AG08396 (cell line): ENCODE measurements around the gene VWC2L.
A peak's percentile ranks its signal among the peaks of the same experiment; 100 is the strongest.

Source experiments
- DNase-seq: peaks from one replicate; pipeline ENCODE4 v3.0.0; 2012; ENCODE audit warnings: low spot score, mixed read lengths

The VWC2L gene

DNA sequence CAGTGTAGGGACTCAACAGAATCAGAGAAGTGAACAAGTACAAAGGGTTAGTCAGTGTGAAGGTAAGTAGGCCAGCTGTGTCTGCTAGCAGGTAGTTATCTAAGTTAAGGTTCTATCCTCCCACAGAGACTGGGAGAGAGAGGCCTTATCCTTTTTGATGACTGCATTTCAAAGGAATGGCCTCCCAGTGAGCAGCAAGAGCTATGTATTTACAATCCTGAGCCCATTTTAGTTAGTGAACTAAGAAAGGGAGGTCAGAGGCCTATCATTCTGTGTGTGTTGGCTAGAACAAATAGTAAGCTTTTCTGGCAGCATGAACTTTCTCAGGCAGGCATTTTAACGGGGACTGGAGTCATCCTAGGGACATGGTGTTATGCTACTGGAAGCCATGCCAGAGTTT lies 182.9 kb downstream of the VWC2L start:
- peak; percentile 30 for DNase-seq

DNA sequence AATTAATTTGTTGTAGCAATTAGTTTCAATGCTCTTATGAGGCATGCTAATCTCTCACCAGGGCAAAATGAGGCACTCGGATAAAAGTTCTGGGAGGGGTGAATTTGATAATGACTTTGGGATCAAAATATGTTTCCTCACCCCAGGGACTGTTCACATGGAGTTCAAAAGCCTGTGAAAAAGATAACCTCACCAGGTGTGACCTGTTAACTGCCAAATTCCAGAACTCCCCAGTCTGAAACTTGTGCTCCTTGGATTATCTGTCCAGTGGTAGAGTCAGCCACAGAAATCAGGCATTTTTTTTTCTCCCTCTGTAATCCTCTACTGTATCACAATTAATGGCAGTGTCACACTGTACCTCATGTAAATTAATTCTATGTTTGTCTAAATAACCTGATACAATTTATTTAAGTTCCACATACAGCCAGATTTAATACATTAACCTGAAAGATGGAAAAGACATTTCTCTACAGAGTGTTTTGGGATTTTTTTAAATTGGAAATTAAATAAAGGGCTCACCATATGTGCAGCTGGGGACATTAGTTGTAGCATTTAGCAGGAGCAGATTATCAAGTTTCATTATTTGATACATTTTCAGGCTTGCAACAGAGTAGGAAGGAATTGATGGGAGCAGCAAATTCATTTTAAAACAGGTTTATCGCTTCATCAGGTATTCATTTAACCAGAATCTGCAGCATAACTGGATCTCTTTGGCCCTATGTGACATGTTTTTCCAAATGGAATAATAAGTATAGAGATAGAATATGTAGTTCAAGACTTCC lies 191.2 kb downstream of the VWC2L start:
- DNase-seq = no peak

DNA sequence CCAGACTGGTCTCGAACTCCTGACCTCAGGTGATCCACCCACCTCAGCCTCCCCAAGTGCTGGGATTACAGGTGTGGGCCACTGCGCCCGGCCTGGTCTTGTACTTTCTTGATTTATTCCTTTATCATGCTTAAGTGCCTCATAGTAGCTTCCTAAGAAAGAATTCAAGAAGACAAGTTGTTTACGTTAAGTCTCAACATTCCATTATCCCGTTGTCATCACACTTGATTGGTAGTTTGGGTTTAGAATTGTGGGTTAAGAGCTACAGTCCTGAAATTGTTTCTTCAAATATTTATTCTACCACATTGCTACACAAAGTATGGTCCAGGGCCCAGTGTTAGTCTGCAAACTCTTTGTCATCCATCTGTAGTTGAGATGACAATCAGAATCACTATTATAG lies 194.0 kb downstream of the VWC2L start:
- peak; percentile 28 for DNase-seq

DNA sequence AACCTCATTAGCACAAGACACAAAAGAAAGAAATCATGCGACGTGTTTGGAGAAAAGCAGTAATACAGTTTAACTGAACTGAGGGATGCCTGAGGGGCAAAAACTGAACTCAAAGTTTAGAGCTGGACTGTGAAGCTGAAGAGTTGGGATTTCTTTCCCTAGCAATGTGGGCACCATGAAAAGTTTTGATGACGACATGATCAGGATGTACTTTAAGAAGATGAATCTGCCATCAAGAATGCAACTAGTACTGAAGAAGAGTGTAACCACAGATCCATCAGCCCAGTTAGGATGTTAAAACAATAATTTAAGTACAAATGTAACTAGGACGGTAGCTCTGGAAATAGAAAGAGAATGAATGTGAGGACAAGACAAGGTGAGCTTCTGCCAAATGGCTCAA lies 196.2 kb downstream of the VWC2L start:
- no peak for DNase-seq

DNA sequence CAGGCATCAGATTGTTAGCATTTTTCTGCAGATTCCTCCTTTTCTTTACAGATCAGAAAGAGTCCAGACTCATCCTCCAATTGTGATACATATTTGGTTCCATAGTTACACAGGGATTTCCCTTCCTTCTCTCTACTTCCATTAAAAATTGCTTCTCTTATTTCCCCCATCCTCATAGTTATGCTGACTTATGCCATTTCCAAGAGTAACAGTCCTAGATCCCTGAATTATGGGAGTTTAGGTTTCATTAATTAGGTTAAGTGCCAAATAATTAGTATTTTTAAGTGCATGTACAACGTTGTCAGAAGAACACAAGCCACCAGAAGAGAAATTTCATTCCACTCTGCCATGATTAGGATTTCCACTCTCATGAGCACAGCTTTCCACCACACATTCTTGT lies 200.2 kb downstream of the VWC2L start:
- no peak for DNase-seq

DNA sequence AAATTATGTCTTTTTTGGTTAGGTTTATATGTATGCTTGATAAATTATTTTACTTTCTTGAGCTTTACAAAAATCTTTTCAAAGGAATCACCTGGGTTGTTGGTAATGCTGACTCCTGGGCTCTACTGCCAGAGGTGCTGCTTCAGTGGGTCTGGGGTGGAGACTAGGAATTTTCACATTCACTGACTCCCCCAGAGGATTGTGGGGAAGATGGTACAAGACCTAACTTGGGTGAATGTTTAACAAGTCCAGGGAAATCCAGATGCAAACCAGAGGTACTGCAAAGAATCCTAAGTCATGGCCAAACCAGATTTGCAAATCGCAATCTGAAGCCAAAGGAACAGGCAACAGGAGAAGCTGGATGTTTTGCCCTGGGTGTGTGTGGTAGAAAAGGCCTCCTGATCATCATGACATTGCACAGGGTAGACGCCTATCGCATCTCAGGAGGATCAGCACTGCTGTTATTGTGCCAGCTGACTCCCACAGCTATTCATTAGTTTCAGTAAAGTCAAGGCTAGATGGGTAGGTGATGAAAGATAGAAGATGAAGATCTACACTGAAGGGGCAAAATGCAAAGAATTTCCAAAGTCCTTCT lies 213.4 kb downstream of the VWC2L start:
- no peak for DNase-seq

DNA sequence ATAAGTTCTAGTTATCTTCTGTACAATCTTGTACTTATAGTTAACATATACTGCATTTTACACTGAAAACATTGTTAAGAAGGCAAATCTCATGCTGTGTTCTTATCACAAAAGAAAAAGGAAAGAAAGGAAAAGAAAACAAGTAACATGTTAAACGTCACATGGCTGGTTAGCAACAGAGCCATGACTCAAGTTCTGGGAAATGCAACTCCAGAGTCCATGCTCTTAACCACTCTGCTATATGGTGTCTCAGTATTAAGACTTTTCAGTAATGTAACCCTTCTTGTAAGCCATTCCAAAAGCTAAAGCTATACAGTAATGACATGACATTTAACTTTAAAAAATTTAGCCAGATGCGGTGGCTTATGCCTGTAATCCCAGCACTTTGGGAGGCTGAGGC lies 217.2 kb downstream of the VWC2L start:
- DNase-seq = no peak
